ENCODE results near the gene ASPHD1.
A peak's percentile ranks its signal among the peaks of the same experiment; 100 is the strongest.
"Not testable (repeated sequence)": the region's sequence is repeated elsewhere in the genome, so short reads cannot be mapped to it uniquely, and the experiment has no call there.

ASPHD1 gene

GRCh38 chr16:29931750-29932149 is 31.5 kb downstream of the ASPHD1 start:
- H3K36me3 ChIP-seq (ENCODE audit: control insufficient read depth, insufficient read depth, low read length); H3K27me3 ChIP-seq (ENCODE audit: control insufficient read depth, insufficient read depth, low read length); DNase-seq (ENCODE audit: low read depth, low spot score); H3K4me3 ChIP-seq (ENCODE audit: low read length); H3K27ac ChIP-seq (ENCODE audit: low read length); H3K9me3 ChIP-seq (ENCODE audit: control insufficient read depth, insufficient read depth, low read length); H3K4me1 ChIP-seq (ENCODE audit: control insufficient read depth, insufficient read depth, low read length): not testable (repeated sequence)
- WGBS (ENCODE audit: insufficient coverage, insufficient read length) = no CpG with 5 or more reads among the region's 2 CpGs

- Histone ChIP-seq H3K27ac (ENCODE audit: low read length) (no peak overlapping the region), H3K36me3 (ENCODE audit: control insufficient read depth, insufficient read depth, low read length) (no peaks in the 10 kb centered on the region), H3K4me3 (ENCODE audit: low read length) (no peak overlapping the region), H3K9me3 (ENCODE audit: control insufficient read depth, insufficient read depth, low read length) (no peaks in the 10 kb centered on the region), H3K27me3 (ENCODE audit: control insufficient read depth, insufficient read depth, low read length) (no peaks in the 10 kb centered on the region), H3K4me1 (ENCODE audit: control insufficient read depth, insufficient read depth, low read length) (no peaks in the 10 kb centered on the region)
- whole genome bisulfite sequencing (ENCODE audit: insufficient coverage, insufficient read length) = no CpG with 5 or more reads among the region's 4 CpGs
- DNase-seq (ENCODE audit: low read depth, low spot score) = no peak
Measured at GRCh38 chr16:29940656-29941055, 40.4 kb downstream of the ASPHD1 start.

GRCh38 chr16:29943846-29944799 is 43.8 kb downstream of the ASPHD1 start:
- Histone ChIP-seq H3K36me3 (ENCODE audit: control insufficient read depth, insufficient read depth, low read length) (no peaks in the 10 kb centered on the region), H3K4me1 (ENCODE audit: control insufficient read depth, insufficient read depth, low read length) (no peaks in the 10 kb centered on the region), H3K27me3 (ENCODE audit: control insufficient read depth, insufficient read depth, low read length) (no peaks in the 10 kb centered on the region), H3K4me3 (ENCODE audit: low read length) (no peak overlapping the region), H3K9me3 (ENCODE audit: control insufficient read depth, insufficient read depth, low read length) (no peaks in the 10 kb centered on the region), H3K27ac (ENCODE audit: low read length) (no peak overlapping the region)
- no CpG with 5 or more reads among the region's 11 CpGs for WGBS (ENCODE audit: insufficient coverage, insufficient read length)
- DNase-seq (ENCODE audit: low read depth, low spot score) = peak; percentile 47

- no peaks in the 10 kb centered on the region for H3K36me3 ChIP-seq (ENCODE audit: control insufficient read depth, insufficient read depth, low read length)
- 0 out of 2 replicates have a peak, but pooled peaks cover 2% of the 10 kb centered on the region for H3K4me1 ChIP-seq (ENCODE audit: control insufficient read depth, insufficient read depth, low read length)
- H3K9me3 ChIP-seq (ENCODE audit: control insufficient read depth, insufficient read depth, low read length) = no peaks in the 10 kb centered on the region
- no peaks in the 10 kb centered on the region for H3K27me3 ChIP-seq (ENCODE audit: control insufficient read depth, insufficient read depth, low read length)
- WGBS (ENCODE audit: insufficient coverage, insufficient read length) = no CpG with 5 or more reads among the region's 2 CpGs
- H3K27ac ChIP-seq (ENCODE audit: low read length) = no peak overlapping the region
- H3K4me3 ChIP-seq (ENCODE audit: low read length) = no peak overlapping the region
- DNase-seq (ENCODE audit: low read depth, low spot score) = no peak
Measured at GRCh38 chr16:29947897-29948296, 47.6 kb downstream of the ASPHD1 start.

GRCh38 chr16:29950806-29951461 is 50.6 kb downstream of the ASPHD1 start:
- no peaks in the 10 kb centered on the region for H3K9me3 ChIP-seq (ENCODE audit: control insufficient read depth, insufficient read depth, low read length)
- no CpG with 5 or more reads among the region's 4 CpGs for whole genome bisulfite sequencing (ENCODE audit: insufficient coverage, insufficient read length)
- no peak overlapping the region for H3K4me3 ChIP-seq (ENCODE audit: low read length)
- no peak overlapping the region for H3K27ac ChIP-seq (ENCODE audit: low read length)
- 0 out of 2 replicates have a peak, but pooled peaks cover 2% of the 10 kb centered on the region for H3K4me1 ChIP-seq (ENCODE audit: control insufficient read depth, insufficient read depth, low read length)
- no peaks in the 10 kb centered on the region for H3K27me3 ChIP-seq (ENCODE audit: control insufficient read depth, insufficient read depth, low read length)
- DNase-seq (ENCODE audit: low read depth, low spot score) = no peak
- H3K36me3 ChIP-seq (ENCODE audit: control insufficient read depth, insufficient read depth, low read length) = no peaks in the 10 kb centered on the region

- H3K36me3 ChIP-seq (ENCODE audit: control insufficient read depth, insufficient read depth, low read length) = no peaks in the 10 kb centered on the region
- WGBS (ENCODE audit: insufficient coverage, insufficient read length) = no CpG with 5 or more reads among the region's 8 CpGs
- H3K27me3 ChIP-seq (ENCODE audit: control insufficient read depth, insufficient read depth, low read length) = no peaks in the 10 kb centered on the region
- H3K4me1 ChIP-seq (ENCODE audit: control insufficient read depth, insufficient read depth, low read length) = 0 out of 2 replicates have a peak, but pooled peaks cover 2% of the 10 kb centered on the region
- no peak overlapping the region for H3K27ac ChIP-seq (ENCODE audit: low read length)
- H3K9me3 ChIP-seq (ENCODE audit: control insufficient read depth, insufficient read depth, low read length) = no peaks in the 10 kb centered on the region
- H3K4me3 ChIP-seq (ENCODE audit: low read length) = no peak overlapping the region
- DNase-seq (ENCODE audit: low read depth, low spot score) = no peak
Measured at GRCh38 chr16:29951625-29952365, 51.5 kb downstream of the ASPHD1 start.
